GM18505 (cell line): ENCODE results near the gene FAM227B.
"Not testable (repeated sequence)": the region's sequence is repeated elsewhere in the genome, so short reads cannot be mapped to it uniquely, and the experiment has no call there.

ENCODE experiments used
- ATAC-seq: cut with Tn5 transposase; IDR thresholded peaks from one replicate; pipeline ENCODE4 v1.9.1; 2021; ENCODE audit not compliant: unreplicated experiment
- POLR2A ChIP-seq: IDR thresholded peaks from 4 replicates; pipeline ENCODE4 v1.6.1; 2011; ENCODE audit warnings: borderline replicate concordance; ENCODE audit not compliant: insufficient read depth, insufficient read length; ENCODE audit errors: extremely low read depth

FAM227B gene

GRCh38 chr15:49501586-49501985 lies 119.0 kb downstream of the FAM227B start:
- TF ChIP-seq POLR2A: no peak
- no peak for ATAC-seq

- ATAC-seq: no peak
- TF ChIP-seq POLR2A: no peak
These were observed 124.4 kb downstream of the FAM227B start for GRCh38 chr15:49495993-49496753.

GRCh38 chr15:49494842-49495241 lies 125.8 kb downstream of the FAM227B start:
- no peak for TF ChIP-seq POLR2A
- ATAC-seq: no peak

DNA sequence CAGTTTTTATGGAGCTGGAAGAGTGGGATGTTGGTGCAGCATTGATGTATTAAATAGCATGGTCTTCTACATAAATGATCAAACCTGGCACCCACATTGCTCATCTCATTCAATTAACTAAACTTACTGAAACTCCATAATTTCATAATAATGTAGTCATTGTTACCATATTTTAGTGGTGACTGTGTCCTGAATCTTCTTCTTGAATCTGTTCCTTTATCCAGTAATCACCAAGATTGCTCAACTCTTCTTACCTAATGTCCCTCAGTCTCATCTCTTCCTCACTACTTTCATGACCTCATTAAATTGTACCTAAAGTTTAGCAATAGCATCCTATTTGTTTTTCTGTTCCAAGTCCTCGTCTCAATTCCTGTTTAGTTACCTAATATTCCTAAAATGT lies 127.8 kb downstream of the FAM227B start:
- TF ChIP-seq POLR2A: no peak
- ATAC-seq: no peak

GRCh38 chr15:49492151-49492550 lies 128.5 kb downstream of the FAM227B start:
- no peak for ATAC-seq
- no peak for TF ChIP-seq POLR2A

DNA sequence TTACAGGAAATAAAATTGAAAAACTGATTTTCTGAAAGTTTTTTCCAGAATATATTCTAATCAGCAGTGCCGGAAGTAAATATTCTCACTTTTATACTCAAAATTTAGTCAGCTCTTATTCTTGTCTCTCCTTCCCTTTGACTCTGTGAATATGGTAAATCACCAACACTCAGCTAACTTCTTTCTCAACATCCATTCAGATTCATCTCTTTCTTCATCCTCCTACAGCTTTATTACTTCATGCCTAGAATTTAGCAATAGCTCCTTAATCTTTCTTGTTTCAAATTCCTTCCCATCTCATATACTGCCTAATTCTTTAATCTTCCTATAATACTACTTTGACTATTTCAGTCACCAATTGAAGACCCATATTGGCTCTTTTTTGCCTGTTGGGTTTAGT lies 129.7 kb downstream of the FAM227B start:
- no peak for ATAC-seq
- TF ChIP-seq POLR2A: no peak

DNA sequence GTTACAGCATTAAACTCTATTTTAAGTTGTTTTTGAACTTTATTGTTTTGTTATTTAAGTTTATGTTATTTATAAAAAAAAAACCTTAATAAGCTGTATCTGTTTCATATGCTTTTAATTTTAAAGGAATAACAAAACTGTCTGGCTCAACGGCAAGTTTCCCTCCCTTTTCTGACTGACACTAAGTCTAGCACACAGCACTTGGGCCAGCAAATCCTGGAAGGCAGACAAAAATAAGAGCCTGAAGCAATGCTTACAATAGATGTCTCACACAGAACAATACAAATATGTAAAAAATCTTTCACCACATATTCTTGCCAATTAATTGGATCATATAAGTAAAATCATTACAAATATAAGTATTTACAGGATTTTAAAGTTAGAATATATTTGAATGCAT lies 135.2 kb downstream of the FAM227B start:
- not testable (repeated sequence) for ATAC-seq

DNA sequence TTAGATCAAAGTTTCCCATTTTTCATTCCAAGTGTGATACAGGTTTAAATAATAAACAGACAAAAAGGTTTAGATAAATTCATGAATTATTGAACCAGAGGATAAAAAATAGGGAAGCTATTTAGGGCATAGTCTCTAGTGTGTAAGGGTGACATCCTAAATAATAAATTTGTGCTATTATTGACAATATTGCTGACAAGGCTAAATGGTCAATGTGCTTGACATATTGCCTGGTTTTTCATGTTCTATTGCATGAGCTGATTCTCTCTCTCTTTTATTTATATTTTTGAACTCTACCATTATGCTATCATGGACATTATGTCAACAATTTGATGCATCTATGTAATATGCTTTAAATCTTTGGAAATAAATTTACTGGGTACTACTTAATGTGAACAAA lies 141.6 kb downstream of the FAM227B start:
- not testable (repeated sequence) for ATAC-seq

GRCh38 chr15:49478021-49478420 lies 142.6 kb downstream of the FAM227B start:
- not testable (repeated sequence) for ATAC-seq

- no peak for ATAC-seq
- TF ChIP-seq POLR2A: no peak
These were observed 147.6 kb downstream of the FAM227B start for GRCh38 chr15:49473031-49473430.

DNA sequence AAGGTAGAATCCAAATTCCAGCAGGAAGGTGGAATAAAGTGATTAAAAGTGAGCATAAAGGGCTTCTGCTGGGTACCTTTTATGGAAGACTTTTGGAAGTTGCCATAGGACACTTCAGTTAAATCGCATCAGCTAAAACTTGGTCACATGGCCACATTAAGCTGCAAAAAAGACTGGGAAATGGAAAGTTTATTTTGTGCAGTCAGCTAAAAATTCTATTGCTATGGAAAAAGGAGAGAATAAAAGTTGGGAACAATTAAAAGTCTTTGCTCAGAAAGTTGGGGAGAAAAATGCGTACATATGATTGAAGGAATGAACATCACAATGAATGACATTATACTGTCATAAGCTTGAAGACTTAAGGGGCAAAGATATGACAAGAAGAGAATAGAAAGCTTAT lies 148.3 kb downstream of the FAM227B start:
- no peak for ATAC-seq
- no peak for TF ChIP-seq POLR2A

GRCh38 chr15:49471733-49472132 lies 148.9 kb downstream of the FAM227B start:
- TF ChIP-seq POLR2A: no peak
- ATAC-seq: peak; percentile 54

- ATAC-seq: peak; percentile 26
These were observed 149.4 kb downstream of the FAM227B start for GRCh38 chr15:49471248-49471647.

- TF ChIP-seq POLR2A: no peak
- no peak for ATAC-seq
These were observed 152.2 kb downstream of the FAM227B start for GRCh38 chr15:49468481-49468839.

DNA sequence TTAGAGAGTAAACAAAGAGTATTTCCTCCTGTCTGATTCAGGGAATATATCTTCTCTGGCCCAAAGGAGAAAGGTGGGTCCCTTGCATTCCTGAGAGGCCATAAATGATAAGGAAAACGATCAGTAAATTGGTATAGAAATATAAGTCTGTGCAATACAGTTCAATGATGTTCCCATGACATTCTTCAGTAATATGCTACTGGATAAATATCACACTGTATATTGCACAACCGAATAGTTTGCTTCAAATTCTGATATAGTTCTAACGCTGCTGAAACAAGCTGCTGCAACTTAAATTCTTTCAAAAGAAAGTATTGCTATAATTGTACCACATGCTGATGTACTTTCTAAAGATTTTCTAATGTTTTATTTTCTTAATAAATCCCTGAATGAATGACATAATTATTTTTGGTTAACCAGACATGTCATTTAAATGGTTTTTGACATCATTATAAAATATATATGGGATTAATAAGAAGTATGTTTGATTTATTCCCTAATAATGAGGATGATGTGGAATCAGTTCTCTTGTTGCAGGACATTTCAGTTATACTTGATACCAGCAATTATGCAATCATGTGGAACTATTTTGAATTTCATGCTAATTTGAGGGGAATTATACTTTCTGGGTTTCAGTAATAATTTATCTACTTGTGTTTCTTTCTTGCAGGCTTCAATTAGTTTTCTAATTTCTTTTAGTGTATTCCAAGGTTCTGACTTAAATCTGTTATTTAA lies 152.7 kb downstream of the FAM227B start:
- no peak for TF ChIP-seq POLR2A
- no peak for ATAC-seq
